IPS DF 6.9 (cell line): Measurements from ENCODE around the gene POPDC3.

Experiments
- DNase-seq: peaks from one replicate; pipeline ENCODE4 v3.0.0-alpha.2; 2013; ENCODE audit warnings: low read depth, low spot score
- H3K27ac ChIP-seq: one replicate; pipeline ENCODE4 v1.5.1; 2013; ENCODE audit warnings: low read length, control low read depth
- H3K27me3 ChIP-seq: 2 replicates; pipeline ENCODE4 v1.6.1; 2013; ENCODE audit warnings: mild to moderate bottlenecking, low read length; ENCODE audit not compliant: control insufficient read depth, insufficient read depth
- H3K36me3 ChIP-seq: 2 replicates; pipeline ENCODE4 v1.6.1; 2013; ENCODE audit warnings: low read length; ENCODE audit not compliant: control insufficient read depth, insufficient read depth
- H3K4me1 ChIP-seq: 2 replicates; pipeline ENCODE4 v1.6.1; 2013; ENCODE audit warnings: low read length; ENCODE audit not compliant: control insufficient read depth, insufficient read depth
- H3K4me3 ChIP-seq: 2 replicates; pipeline ENCODE4 v1.5.1; 2013; ENCODE audit warnings: mild to moderate bottlenecking, low read length
- H3K9me3 ChIP-seq: 2 replicates; pipeline ENCODE4 v1.6.1; 2013; ENCODE audit warnings: low read length, inconsistent platforms; ENCODE audit not compliant: control insufficient read depth, insufficient read depth
- WGBS: extraction: QIAGEN DNeasy Blood & Tissue Kit; methylation state at CpG from one replicate; pipeline ENCODE4 v1.1.7; 2013; ENCODE audit warnings: mixed read lengths, missing lambda C conversion rate; ENCODE audit not compliant: insufficient read length, insufficient coverage; 5-methylcytosine and 5-hydroxymethylcytosine counted together

The POPDC3 gene

GRCh38 chr6:105121981-105122380 lies 57.8 kb downstream of the POPDC3 start:
- H3K4me3 ChIP-seq, result no peak overlapping the region
- no CpG with 5 or more reads among the region's 3 CpGs for WGBS

GRCh38 chr6:105120570-105120969 lies 59.2 kb downstream of the POPDC3 start:
- Histone ChIP-seq H3K36me3 (no peaks in the 10 kb centered on the region), H3K4me3 (no peak overlapping the region), H3K27ac (no peak overlapping the region), H3K9me3 (no peaks in the 10 kb centered on the region), H3K27me3 (no peaks in the 10 kb centered on the region), H3K4me1 (no peaks in the 10 kb centered on the region)
- no peak for DNase-seq
- WGBS, result no CpG with 5 or more reads among the region's 5 CpGs

More at GRCh38 chr6:105121981-105122380, 57.8 kb downstream of the POPDC3 start:
- no peaks in the 10 kb centered on the region for H3K4me1 ChIP-seq
- H3K27ac ChIP-seq, result no peak overlapping the region
- no peaks in the 10 kb centered on the region for H3K36me3 ChIP-seq
- no peaks in the 10 kb centered on the region for H3K9me3 ChIP-seq
- DNase-seq, result no peak
- H3K27me3 ChIP-seq, result no peaks in the 10 kb centered on the region

- Histone ChIP-seq H3K36me3 (no peaks in the 10 kb centered on the region), H3K9me3 (no peaks in the 10 kb centered on the region), H3K27me3 (no peaks in the 10 kb centered on the region), H3K4me3 (no peak overlapping the region), H3K27ac (no peak overlapping the region), H3K4me1 (no peaks in the 10 kb centered on the region)
- DNase-seq, result no peak
- no CpG with 5 or more reads among the region's 5 CpGs for WGBS
These were observed 63.7 kb downstream of the POPDC3 start for GRCh38 chr6:105116150-105116549.

- Histone ChIP-seq H3K4me3 (no peak overlapping the region), H3K9me3 (no peaks in the 10 kb centered on the region), H3K27ac (no peak overlapping the region), H3K36me3 (no peaks in the 10 kb centered on the region), H3K4me1 (no peaks in the 10 kb centered on the region), H3K27me3 (no peaks in the 10 kb centered on the region)
- no peak for DNase-seq
- WGBS, result no CpG with 5 or more reads among the region's 6 CpGs
These were observed 66.4 kb downstream of the POPDC3 start for GRCh38 chr6:105113422-105113821.

GRCh38 chr6:105112577-105112976 lies 67.2 kb downstream of the POPDC3 start:
- no peak overlapping the region for H3K27ac ChIP-seq
- H3K4me3 ChIP-seq, result no peak overlapping the region
- no peak for DNase-seq
- no peaks in the 10 kb centered on the region for H3K4me1 ChIP-seq
- no peaks in the 10 kb centered on the region for H3K36me3 ChIP-seq
- no peaks in the 10 kb centered on the region for H3K27me3 ChIP-seq
- H3K9me3 ChIP-seq, result no peaks in the 10 kb centered on the region
- no CpG with 5 or more reads among the region's 1 CpG for WGBS

- Histone ChIP-seq H3K27ac (no peak overlapping the region), H3K27me3 (no peaks in the 10 kb centered on the region), H3K9me3 (no peaks in the 10 kb centered on the region), H3K4me3 (no peak overlapping the region), H3K4me1 (no peaks in the 10 kb centered on the region), H3K36me3 (no peaks in the 10 kb centered on the region)
- no CpG with 5 or more reads among the region's 2 CpGs for WGBS
- DNase-seq, result no peak
These were observed 67.9 kb downstream of the POPDC3 start for GRCh38 chr6:105111871-105112270.

- DNase-seq, result no peak
- WGBS, result no CpG with 5 or more reads among the region's 3 CpGs
- H3K4me1 ChIP-seq, result no peaks in the 10 kb centered on the region
- H3K36me3 ChIP-seq, result no peaks in the 10 kb centered on the region
- H3K27me3 ChIP-seq, result no peaks in the 10 kb centered on the region
- H3K27ac ChIP-seq, result no peak overlapping the region
- H3K4me3 ChIP-seq, result no peak overlapping the region
- H3K9me3 ChIP-seq, result no peaks in the 10 kb centered on the region
These were observed 68.7 kb downstream of the POPDC3 start for GRCh38 chr6:105111105-105111504.

GRCh38 chr6:105109955-105110895 lies 69.6 kb downstream of the POPDC3 start:
- Histone ChIP-seq H3K4me3 (no peak overlapping the region), H3K4me1 (no peaks in the 10 kb centered on the region), H3K27me3 (no peaks in the 10 kb centered on the region), H3K9me3 (no peaks in the 10 kb centered on the region), H3K36me3 (no peaks in the 10 kb centered on the region), H3K27ac (no peak overlapping the region)
- DNase-seq, result no peak
- no CpG with 5 or more reads among the region's 8 CpGs for WGBS

- Histone ChIP-seq H3K9me3 (no peaks in the 10 kb centered on the region), H3K27ac (no peak overlapping the region), H3K27me3 (no peaks in the 10 kb centered on the region), H3K36me3 (no peaks in the 10 kb centered on the region), H3K4me1 (no peaks in the 10 kb centered on the region), H3K4me3 (no peak overlapping the region)
- no peak for DNase-seq
- no CpG with 5 or more reads among the region's 7 CpGs for WGBS
These were observed 71.1 kb downstream of the POPDC3 start for GRCh38 chr6:105108631-105109262.
